ENCODE measurements around the gene UBE2H.
"Not testable (repeated sequence)": the region's sequence is repeated elsewhere in the genome, so short reads cannot be mapped to it uniquely, and the experiment has no call there.

- TF ChIP-seq CTCF, POLR2A, EP300, POLR2AphosphoS5 (IDR thresholded peaks at IDR 0.05): not testable (repeated sequence)
Measured at GRCh38 chr7:129894184-129894583, 58.6 kb downstream of the UBE2H start.

Measured in upper lobe of left lung (tissue), 4 donors.